HUES48 (cell line): Measurements from ENCODE around the gene MTMR12.

Experiments used
- H3K27ac ChIP-seq: one replicate; pipeline ENCODE4 v1.7.0; 2013; ENCODE audit warnings: low read depth, low read length, inconsistent platforms
- H3K27me3 ChIP-seq: 2 replicates; pipeline ENCODE4 v1.6.1; 2013; ENCODE audit warnings: mild to moderate bottlenecking, low read length; ENCODE audit not compliant: control insufficient read depth, insufficient read depth
- H3K36me3 ChIP-seq: 2 replicates; pipeline ENCODE4 v1.6.1; 2013; ENCODE audit warnings: low read length; ENCODE audit not compliant: control insufficient read depth, insufficient read depth
- H3K4me1 ChIP-seq: 2 replicates; pipeline ENCODE4 v1.6.1; 2013; ENCODE audit warnings: mild to moderate bottlenecking, low read length; ENCODE audit not compliant: control insufficient read depth, insufficient read depth
- H3K4me3 ChIP-seq: 2 replicates; pipeline ENCODE4 v1.5.1; 2013; ENCODE audit warnings: mild to moderate bottlenecking, low read depth, low read length
- H3K9ac ChIP-seq: 2 replicates; pipeline ENCODE4 v1.6.1; 2013; ENCODE audit warnings: mild to moderate bottlenecking, low read depth, low read length, moderate library complexity
- H3K9me3 ChIP-seq: 2 replicates; pipeline ENCODE4 v1.6.1; 2013; ENCODE audit warnings: low read length; ENCODE audit not compliant: control insufficient read depth, insufficient read depth

MTMR12 gene

DNA sequence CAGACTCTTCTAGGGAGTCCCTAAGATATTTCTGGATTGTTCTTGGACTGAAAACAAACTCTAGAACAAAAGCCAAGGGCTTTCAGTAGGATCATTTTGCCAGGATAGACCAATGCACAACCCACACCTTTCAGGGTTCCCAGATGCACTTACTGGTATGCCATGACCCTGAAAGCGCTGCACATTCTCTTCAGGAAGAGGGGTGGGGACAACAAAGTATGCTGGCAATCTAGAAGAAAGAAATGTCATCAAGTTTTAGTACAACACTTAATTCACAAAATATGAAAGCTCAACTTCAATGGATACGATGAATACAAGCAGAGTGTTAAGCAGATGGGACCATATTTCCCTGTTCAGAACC lies 57.2 kb downstream of the MTMR12 start:
- H3K4me3 ChIP-seq = no peak overlapping the region
- H3K27ac ChIP-seq = no peak overlapping the region
- H3K27me3 ChIP-seq = no peaks in the 10 kb centered on the region
- peaks cover 89% of the 10 kb centered on the region for H3K36me3 ChIP-seq
- no peak overlapping the region for H3K9ac ChIP-seq
- no peaks in the 10 kb centered on the region for H3K9me3 ChIP-seq
- peaks cover 3% of the 10 kb centered on the region; the same call in 1 of the 2 replicates for H3K4me1 ChIP-seq

DNA sequence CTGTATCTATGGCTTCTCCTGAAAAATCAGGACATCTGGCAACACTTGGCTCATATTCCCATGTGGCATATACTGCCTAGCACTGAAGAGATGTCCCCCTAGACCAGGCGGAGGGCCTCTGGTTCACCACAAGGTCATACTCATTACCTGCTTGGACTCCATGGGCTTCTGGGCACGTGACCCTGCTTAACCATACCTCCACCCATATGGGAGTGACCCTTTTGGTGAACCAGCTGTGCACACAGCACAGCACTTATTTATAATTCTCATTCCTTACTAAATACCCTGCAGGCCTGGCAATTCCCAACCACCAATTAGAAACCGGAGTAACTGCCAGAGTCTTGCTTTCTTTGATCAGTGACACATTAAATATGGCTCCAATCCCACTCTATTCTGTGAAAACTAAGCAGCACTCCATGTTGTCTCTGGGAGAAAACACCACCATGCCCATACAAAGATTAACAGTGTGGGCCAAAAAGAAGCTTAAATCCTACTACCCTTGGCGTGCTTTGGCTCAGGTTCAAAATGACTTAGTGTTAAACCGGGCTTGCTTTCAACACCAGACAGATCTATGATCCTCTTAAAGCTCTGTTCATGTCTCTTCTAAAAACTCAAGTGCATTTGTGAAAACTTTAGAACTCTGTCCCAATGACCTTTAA lies 57.7 kb downstream of the MTMR12 start:
- Histone ChIP-seq H3K4me1 (peaks cover 3% of the 10 kb centered on the region; the same call in 1 of the 2 replicates), H3K27me3 (no peaks in the 10 kb centered on the region), H3K27ac (no peak overlapping the region), H3K36me3 (peaks cover 89% of the 10 kb centered on the region), H3K9me3 (no peaks in the 10 kb centered on the region), H3K9ac (no peak overlapping the region), H3K4me3 (no peak overlapping the region)

- H3K9me3 ChIP-seq = no peaks in the 10 kb centered on the region
- no peak overlapping the region for H3K27ac ChIP-seq
- peaks cover 3% of the 10 kb centered on the region; the same call in 1 of the 2 replicates for H3K4me1 ChIP-seq
- peaks cover 93% of the 10 kb centered on the region for H3K36me3 ChIP-seq
- no peak overlapping the region for H3K4me3 ChIP-seq
- H3K27me3 ChIP-seq = no peaks in the 10 kb centered on the region
- no peak overlapping the region for H3K9ac ChIP-seq
Measured at GRCh38 chr5:32251871-32252458, 60.8 kb downstream of the MTMR12 start.

- Histone ChIP-seq H3K4me3 (no peak overlapping the region), H3K27me3 (no peaks in the 10 kb centered on the region), H3K36me3 (peaks cover 92% of the 10 kb centered on the region), H3K27ac (no peak overlapping the region), H3K9me3 (no peaks in the 10 kb centered on the region), H3K4me1 (peaks cover 3% of the 10 kb centered on the region; the same call in 1 of the 2 replicates), H3K9ac (no peak overlapping the region)
Measured at GRCh38 chr5:32249668-32250067, 63.1 kb downstream of the MTMR12 start.

GRCh38 chr5:32245742-32246141 lies 67.0 kb downstream of the MTMR12 start:
- H3K9ac ChIP-seq = no peak overlapping the region
- no peak overlapping the region for H3K27ac ChIP-seq
- H3K4me3 ChIP-seq = no peak overlapping the region
- H3K9me3 ChIP-seq = no peaks in the 10 kb centered on the region
- H3K27me3 ChIP-seq = no peaks in the 10 kb centered on the region
- no peaks in the 10 kb centered on the region for H3K4me1 ChIP-seq
- peaks cover 97% of the 10 kb centered on the region for H3K36me3 ChIP-seq

GRCh38 chr5:32244017-32244416 lies 68.7 kb downstream of the MTMR12 start:
- Histone ChIP-seq H3K9ac (no peak overlapping the region), H3K36me3 (peaks cover 94% of the 10 kb centered on the region), H3K4me3 (no peak overlapping the region), H3K27ac (no peak overlapping the region), H3K9me3 (no peaks in the 10 kb centered on the region), H3K4me1 (no peaks in the 10 kb centered on the region), H3K27me3 (no peaks in the 10 kb centered on the region)

- no peak overlapping the region for H3K4me3 ChIP-seq
- H3K27me3 ChIP-seq = no peaks in the 10 kb centered on the region
- H3K9ac ChIP-seq = no peak overlapping the region
- no peaks in the 10 kb centered on the region for H3K4me1 ChIP-seq
- H3K36me3 ChIP-seq = peaks cover 89% of the 10 kb centered on the region
- H3K27ac ChIP-seq = no peak overlapping the region
- no peaks in the 10 kb centered on the region for H3K9me3 ChIP-seq
Measured at GRCh38 chr5:32241034-32241783, 71.5 kb downstream of the MTMR12 start.

DNA sequence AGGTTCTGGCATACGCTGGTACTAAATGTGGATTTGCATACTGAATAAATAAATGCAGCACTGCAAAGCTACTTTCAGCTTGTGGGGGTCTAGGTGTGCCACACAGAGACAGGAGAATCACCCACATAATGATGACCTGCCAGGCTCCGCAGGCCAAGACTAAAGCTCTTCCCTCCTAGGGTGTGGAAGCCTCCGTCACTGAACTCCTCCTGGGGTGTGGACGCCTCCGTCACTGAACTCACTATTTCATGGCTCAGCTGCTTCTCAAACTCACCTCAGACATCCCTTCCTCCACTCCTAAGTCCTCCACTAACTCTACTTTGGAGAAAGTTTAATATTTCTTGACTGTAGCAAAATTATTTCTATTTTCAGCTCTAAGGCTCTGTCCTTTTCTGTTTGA lies 73.4 kb downstream of the MTMR12 start:
- H3K36me3 ChIP-seq = peaks cover 90% of the 10 kb centered on the region
- H3K9me3 ChIP-seq = no peaks in the 10 kb centered on the region
- no peak overlapping the region for H3K27ac ChIP-seq
- no peak overlapping the region for H3K4me3 ChIP-seq
- H3K9ac ChIP-seq = no peak overlapping the region
- H3K4me1 ChIP-seq = no peaks in the 10 kb centered on the region
- no peaks in the 10 kb centered on the region for H3K27me3 ChIP-seq

DNA sequence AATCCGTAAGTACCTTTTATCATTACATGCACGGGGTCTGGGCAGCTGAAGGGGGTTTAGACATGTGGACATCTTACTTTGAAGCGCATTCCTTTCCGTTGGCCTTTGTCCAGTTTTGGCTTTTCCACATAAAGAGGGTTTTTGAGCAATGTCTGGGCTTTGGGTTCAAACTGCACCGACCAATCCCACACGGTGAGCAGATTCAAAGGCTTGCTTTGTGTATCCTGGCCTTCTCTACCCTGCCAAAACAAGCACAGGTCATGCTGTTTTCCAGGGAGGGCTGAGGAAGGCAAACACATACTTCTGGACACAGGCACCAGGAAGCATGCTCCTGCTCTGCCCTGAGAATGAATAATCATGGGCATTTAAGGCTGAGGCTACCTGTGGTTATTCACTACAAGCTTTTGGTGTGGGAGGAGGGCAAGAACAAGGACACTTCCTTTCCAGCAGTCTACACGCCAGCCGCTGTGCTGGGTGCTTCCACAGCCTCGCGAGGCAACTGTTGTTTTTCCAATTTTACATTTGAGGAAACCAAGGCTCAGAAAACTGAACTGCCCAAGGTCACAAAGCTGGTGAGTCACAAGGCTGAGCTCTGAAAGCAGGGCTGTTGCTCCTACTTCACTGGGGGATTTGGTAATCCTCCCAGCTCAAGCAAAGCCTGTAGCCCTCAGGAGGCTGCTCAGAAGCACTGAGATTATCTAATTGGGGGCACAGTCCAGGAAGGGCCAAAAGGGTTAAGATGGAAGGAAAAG lies 78.9 kb downstream of the MTMR12 start:
- H3K36me3 ChIP-seq = peaks cover 90% of the 10 kb centered on the region
- peak overlapping the region; percentile 8 for H3K27ac ChIP-seq
- no peak overlapping the region for H3K9ac ChIP-seq
- H3K27me3 ChIP-seq = no peaks in the 10 kb centered on the region
- H3K9me3 ChIP-seq = no peaks in the 10 kb centered on the region
- H3K4me1 ChIP-seq = 0 out of 2 replicates have a peak, but pooled peaks cover 3% of the 10 kb centered on the region
- no peak overlapping the region for H3K4me3 ChIP-seq

GRCh38 chr5:32233220-32233695 lies 79.5 kb downstream of the MTMR12 start:
- Histone ChIP-seq H3K4me3 (no peak overlapping the region), H3K27ac (no peak overlapping the region), H3K4me1 (0 out of 2 replicates have a peak, but pooled peaks cover 3% of the 10 kb centered on the region), H3K36me3 (peaks cover 87% of the 10 kb centered on the region), H3K9ac (no peak overlapping the region), H3K9me3 (no peaks in the 10 kb centered on the region), H3K27me3 (no peaks in the 10 kb centered on the region)
